HepG2 (cell line): ENCODE results near the gene TMEM132E. TPM values are rescaled to one million over a fixed set of nuclear protein-coding genes. Genes with fewer than 3 reads are reported as not detected.

Source experiments
- ATAC-seq: fragments of 200-7000 bp; cut with Tn5 transposase; 3 replicates; pipeline ENCODE4 v1.9.1; 2020; ENCODE audit warnings: mild to moderate bottlenecking, moderate library complexity
- BruUV-seq: library from RNA; stranded (reverse); fragments of 400-500 nt; replicated peaks from 2 replicates; lab custom pipeline; 2021; lab: Mats Ljungman, UMichigan
- CTCF ChIA-PET: fragments of 300-600 bp; formaldehyde crosslinking; extraction: SDS; loops from one replicate; lab custom pipeline; 2021; ENCODE audit warnings: low total read pairs, inconsistent platforms, low intra/inter-chr PET ratio; lab: Yijun Ruan, JAX
- POLR2A ChIA-PET: fragments of 350-600 bp; sonication (Branson Sonifier 250); formaldehyde crosslinking; loops from one replicate; lab custom pipeline; 2020; ENCODE audit warnings: antibody characterized with exemption, inconsistent platforms; lab: Yijun Ruan, JAX
- DNase-seq: peaks from one replicate; pipeline ENCODE4 v3.0.0-alpha.2; 2015; ENCODE audit warnings: low spot score
- FAIRE-seq: peaks from 3 replicates; lab custom pipeline; 2011; peaks lifted over from hg19 to GRCh38; lab: Jason Lieb, UNC
- H2AFZ ChIP-seq: one replicate; pipeline ENCODE4 v1.6.1; 2011; ENCODE audit warnings: low read length, inconsistent platforms
- H3K27ac ChIP-seq: fragments of 300-600 bp; 3 replicates; pipeline ENCODE4 v1.8.0; 2011; ENCODE audit warnings: mixed run types, mild to moderate bottlenecking, mixed read lengths, low read length, inconsistent platforms; ENCODE audit not compliant: insufficient read depth; ENCODE audit errors: extremely low read length
- H3K27me3 ChIP-seq, 2 experiments: fragments of 200-600 bp in 1 of 2; 2 replicates in 1 of 2; 3 replicates in 1 of 2; pipeline versions ENCODE4 v1.6.0 to v1.8.0; 2011; ENCODE audit warnings: low read length in 2 of 2, mild to moderate bottlenecking in 2 of 2, moderate library complexity in 2 of 2, inconsistent platforms in 1 of 2; ENCODE audit not compliant: insufficient read depth in 2 of 2, control insufficient read depth in 1 of 2
- H3K36me3 ChIP-seq, 2 experiments: fragments of 200-600 bp in 1 of 2; replicated peaks in 1 of 2; 2 replicates in 1 of 2; 3 replicates in 1 of 2; pipeline versions ENCODE4 v1.5.1 to v1.8.0; 2011; ENCODE audit warnings: low read length in 2 of 2, inconsistent platforms in 1 of 2; ENCODE audit not compliant: insufficient read depth in 2 of 2, control insufficient read depth in 1 of 2
- H3K4me1 ChIP-seq: 2 replicates; pipeline ENCODE4 v1.5.1; 2012; ENCODE audit warnings: low read length, inconsistent platforms; ENCODE audit not compliant: insufficient read depth
- H3K4me2 ChIP-seq: 2 replicates; pipeline ENCODE4 v1.6.0; 2011; ENCODE audit warnings: low read depth, low read length, inconsistent platforms
- H3K4me3 ChIP-seq, 3 experiments: fragments of 200-600 bp in 1 of 3; sonication (generic), shearing (Covaris generic) in 1 of 3; replicated peaks in 1 of 3; 2 replicates each; pipeline ENCODE4 v1.5.1; 2011 to 2016; ENCODE audit warnings: low read length in 3 of 3, inconsistent platforms in 2 of 3, low read depth in 2 of 3, mild to moderate bottlenecking in 2 of 3, control low read depth in 1 of 3, mixed read lengths in 1 of 3; ENCODE audit not compliant: insufficient read depth in 1 of 3
- H3K79me2 ChIP-seq: one replicate; pipeline ENCODE4 v1.6.1; 2011; ENCODE audit warnings: low read length, inconsistent platforms; ENCODE audit not compliant: insufficient read depth
- H3K9ac ChIP-seq: 2 replicates; pipeline ENCODE4 v1.6.0; 2011; ENCODE audit warnings: mild to moderate bottlenecking, low read depth, low read length, inconsistent platforms; ENCODE audit not compliant: insufficient read depth
- H3K9me3 ChIP-seq: 2 replicates; pipeline ENCODE4 v1.5.1; 2012; ENCODE audit warnings: mild to moderate bottlenecking, low read length
- H4K20me1 ChIP-seq: 2 replicates; pipeline ENCODE4 v1.6.0; 2011; ENCODE audit warnings: inconsistent platforms, mild to moderate bottlenecking, low read length, moderate library complexity; ENCODE audit not compliant: insufficient read depth
- CHD4 ChIP-seq: fragments of 200-600 bp; sonication (generic); IDR thresholded peaks from 2 replicates; pipeline ENCODE4 v1.7.0; 2017; ENCODE audit warnings: mild to moderate bottlenecking, low read length, borderline replicate concordance
- GABPB1 ChIP-seq: IDR thresholded peaks from 2 replicates; pipeline ENCODE4 v1.6.1; 2016; ENCODE audit warnings: mild to moderate bottlenecking, missing genetic modification reagents, moderate library complexity, missing compliant biosample characterization
- GMEB2 ChIP-seq: IDR thresholded peaks from 2 replicates; pipeline ENCODE4 v1.6.1; 2016; ENCODE audit warnings: missing biosample characterization, missing genetic modification reagents, low read depth
- HHEX ChIP-seq: IDR thresholded peaks from 2 replicates; pipeline ENCODE4 v1.6.1; 2016; ENCODE audit warnings: control low read depth
- ISX ChIP-seq: sonication (generic); formaldehyde crosslinking; conservative IDR thresholded peaks from 2 replicates; pipeline ENCODE4 v1.5.0; 2020; ENCODE audit warnings: missing genetic modification reagents
- KMT2B ChIP-seq: IDR thresholded peaks from 2 replicates; pipeline ENCODE4 v1.6.1; 2016; ENCODE audit warnings: missing genetic modification reagents, missing compliant biosample characterization
- MLLT10 ChIP-seq: sonication (generic); formaldehyde crosslinking; IDR thresholded peaks from 2 replicates; pipeline ENCODE4 v1.4.0; 2020; ENCODE audit warnings: missing genetic modification reagents
- NR3C1 ChIP-seq: sonication (generic); formaldehyde crosslinking; IDR thresholded peaks from 2 replicates; pipeline ENCODE4 v1.4.0; 2020; ENCODE audit warnings: missing genetic modification reagents
- PBX3 ChIP-seq: sonication (generic); formaldehyde crosslinking; IDR thresholded peaks from 2 replicates; pipeline ENCODE4 v1.8.1; 2023; ENCODE audit warnings: missing genetic modification reagents, inconsistent platforms, borderline replicate concordance
- REXO4 ChIP-seq: sonication (generic); formaldehyde crosslinking; IDR thresholded peaks from 2 replicates; pipeline ENCODE4 v1.8.0; 2022; ENCODE audit warnings: missing genetic modification reagents, mild to moderate bottlenecking, borderline replicate concordance
- SP140L ChIP-seq: sonication (generic); formaldehyde crosslinking; IDR thresholded peaks from 2 replicates; pipeline ENCODE4 v1.4.0; 2020; ENCODE audit warnings: missing genetic modification reagents, borderline replicate concordance
- YEATS4 ChIP-seq: sonication (generic); formaldehyde crosslinking; IDR thresholded peaks from 2 replicates; pipeline ENCODE4 v1.4.0; 2020; ENCODE audit warnings: missing genetic modification reagents, borderline replicate concordance
- ZFX ChIP-seq: sonication (generic); formaldehyde crosslinking; IDR thresholded peaks from 2 replicates; pipeline ENCODE4 v1.4.0; 2020; ENCODE audit warnings: mild to moderate bottlenecking, low read depth, missing genetic modification reagents, moderate library complexity
- ZNF160 ChIP-seq: sonication (generic); formaldehyde crosslinking; IDR thresholded peaks from 2 replicates; pipeline ENCODE4 v1.8.0; 2022; ENCODE audit warnings: mild to moderate bottlenecking, inconsistent platforms, missing genetic modification reagents
- ZNF296 ChIP-seq: sonication (generic); formaldehyde crosslinking; conservative IDR thresholded peaks from 2 replicates; pipeline ENCODE4 v1.5.0; 2020; ENCODE audit warnings: mild to moderate bottlenecking, missing genetic modification reagents
- ZNF512B ChIP-seq: sonication (generic); formaldehyde crosslinking; IDR thresholded peaks from 2 replicates; pipeline ENCODE4 v1.5.1; 2020; ENCODE audit warnings: missing genetic modification reagents, mild to moderate bottlenecking, borderline replicate concordance
- ZNF614 ChIP-seq: IDR thresholded peaks from 2 replicates; pipeline ENCODE4 v1.6.1; 2018; ENCODE audit warnings: missing biosample characterization, missing genetic modification reagents, inconsistent platforms, borderline replicate concordance
- ZNF619 ChIP-seq: sonication (generic); formaldehyde crosslinking; IDR thresholded peaks from 2 replicates; pipeline ENCODE4 v1.4.0; 2020; ENCODE audit warnings: mild to moderate bottlenecking, missing genetic modification reagents
- WGBS: methylation state at CpG from one replicate; pipeline ENCODE4 v1.1.6; 2017; ENCODE audit warnings: low lambda C conversion rate; 5-methylcytosine and 5-hydroxymethylcytosine counted together
- in situ Hi-C: cut with HindIII; loops from 2 replicates; pipeline ENCODE4 v1.10.0; 2017; ENCODE audit warnings: low pct_unique_long_range_greater_than_20kb; ENCODE audit not compliant: extremely low pct_ligation_motif_present
- intact Hi-C: fragments of 100-400 bp; cut with micrococcal nuclease; formaldehyde crosslinking; loops from one replicate; pipeline ENCODE4 v1.10.0; 2022; ENCODE audit not compliant: unreplicated experiment
- polyA plus RNA-seq, 8 experiments: library from polyadenylated mRNA; depleted of rRNA in 3 of 8; stranded (reverse) in 7 of 8; unstranded in 1 of 8; fragments of >200 nt; fragmentation: Illumina TruSeq in 4 of 8; extraction: Trizol in 4 of 8; gene quantifications; 2 replicates each; pipeline versions ENCODE4 v1.2.1 to v1.2.3, GENCODE V29; 2011 to 2016; ENCODE audit warnings: low read depth in 4 of 8, missing spikeins in 1 of 8, mixed read lengths in 1 of 8; ENCODE audit not compliant: insufficient read depth in 1 of 8
- total RNA-seq, 5 experiments: library from RNA; depleted of rRNA; stranded (reverse); fragments of >200 nt; fragmentation: Illumina TruSeq; extraction: Trizol; gene quantifications; 2 replicates each; pipeline ENCODE4 v1.2.3, GENCODE V29; 2016; ENCODE audit warnings: low read depth in 1 of 5

The TMEM132E gene
- total and polyA plus RNA-seq, 2 of the 13 experiments (the other 11 are each of a cell fraction or from before 2014, with no cell fraction given) = not detected

GRCh38 chr17:34644941-34645550 is 65.7 kb downstream of the TMEM132E start (continued):
- no peak for TF ChIP-seq ZNF512B (CRISPR knock-in tag)

- no peaks in the 10 kb centered on the region for H3K36me3 ChIP-seq
- H4K20me1 ChIP-seq = no peaks in the 10 kb centered on the region
- intact Hi-C loops = no loop called here
- no peak for ATAC-seq
- H3K27ac ChIP-seq = no peak overlapping the region
- H3K4me3 ChIP-seq = no peak overlapping the region
- H3K9ac ChIP-seq = no peak overlapping the region
- ChIA-PET POLR2A (no interaction called here), CTCF (no interaction called here)
- H3K4me1 ChIP-seq = no peaks in the 10 kb centered on the region
- FAIRE-seq = no peak
- DNase-seq = no peak
- in situ Hi-C loops = no loop called here
- H3K79me2 ChIP-seq = no peaks in the 10 kb centered on the region
- H3K27me3 ChIP-seq = peaks cover 1 to 19% of the 10 kb centered on the region in 2 experiments; a peak in 3 of 5 replicates
- BruUV-seq = no TSS peak
- 0% methylated on average over 3 of the region's 3 CpGs for WGBS
- no peak overlapping the region for H2AFZ ChIP-seq
- H3K9me3 ChIP-seq = no peaks in the 10 kb centered on the region
- no peak overlapping the region for H3K4me2 ChIP-seq
- TF ChIP-seq SP140L (CRISPR knock-in tag) = no peak
- no peak for TF ChIP-seq HHEX (CRISPR knock-in tag)
- no peak for TF ChIP-seq GABPB1 (CRISPR knock-in tag)
- no peak for TF ChIP-seq PBX3 (CRISPR knock-in tag)
- no peak for TF ChIP-seq ZNF160 (CRISPR knock-in tag)
- no peak for TF ChIP-seq REXO4
- no peak for TF ChIP-seq MLLT10 (CRISPR knock-in tag)
- no peak for TF ChIP-seq CHD4
- no peak for TF ChIP-seq YEATS4 (CRISPR knock-in tag)
- no peak for TF ChIP-seq ZNF619 (CRISPR knock-in tag)
- TF ChIP-seq GMEB2 (CRISPR knock-in tag) = no peak
- no peak for TF ChIP-seq ZNF296
- TF ChIP-seq ZFX (CRISPR knock-in tag) = no peak
- TF ChIP-seq NR3C1 (CRISPR knock-in tag) = no peak
- TF ChIP-seq KMT2B (CRISPR knock-in tag) = no peak
- TF ChIP-seq ZNF614 = no peak
- TF ChIP-seq ISX (CRISPR knock-in tag) = no peak
Observed at GRCh38 chr17:34645594-34645993, 66.2 kb downstream of the TMEM132E start.
